Lower leg skin (tissue), 3 donors: Measurements from ENCODE around the gene AP1M1.

Source experiments
- CTCF ChIP-seq, 3 donors: fragments of 450-650 bp; IDR thresholded peaks; one replicate each; pipeline ENCODE4 v1.5.1; 2016; ENCODE audit warnings: antibody characterized with exemption in 3 of 3, mild to moderate bottlenecking in 3 of 3, moderate library complexity in 2 of 3
- POLR2A ChIP-seq, 2 donors: fragments of 450-650 bp; IDR thresholded peaks; one replicate each; pipeline ENCODE4 v1.6.1; 2016 to 2017; ENCODE audit warnings: antibody characterized with exemption in 2 of 2, mild to moderate bottlenecking in 1 of 2, moderate library complexity in 1 of 2

- TF ChIP-seq CTCF (IDR thresholded peaks at IDR 0.05) (no peak), POLR2A (IDR thresholded peaks at IDR 0.05) (no peak)
Measured at GRCh38 chr19:16164222-16164890, 33.4 kb upstream of the AP1M1 start.
